HG02610 (cell line): ENCODE measurements around the gene POU4F1.
"Not testable (repeated sequence)": the region's sequence is repeated elsewhere in the genome, so short reads cannot be mapped to it uniquely, and the experiment has no call there.

Source experiments
- ATAC-seq: cut with Tn5 transposase; IDR thresholded peaks from one replicate; pipeline ENCODE4 v1.9.1; 2021; ENCODE audit warnings: mild to moderate bottlenecking, moderate library complexity; ENCODE audit not compliant: unreplicated experiment

POU4F1 gene, protein sequence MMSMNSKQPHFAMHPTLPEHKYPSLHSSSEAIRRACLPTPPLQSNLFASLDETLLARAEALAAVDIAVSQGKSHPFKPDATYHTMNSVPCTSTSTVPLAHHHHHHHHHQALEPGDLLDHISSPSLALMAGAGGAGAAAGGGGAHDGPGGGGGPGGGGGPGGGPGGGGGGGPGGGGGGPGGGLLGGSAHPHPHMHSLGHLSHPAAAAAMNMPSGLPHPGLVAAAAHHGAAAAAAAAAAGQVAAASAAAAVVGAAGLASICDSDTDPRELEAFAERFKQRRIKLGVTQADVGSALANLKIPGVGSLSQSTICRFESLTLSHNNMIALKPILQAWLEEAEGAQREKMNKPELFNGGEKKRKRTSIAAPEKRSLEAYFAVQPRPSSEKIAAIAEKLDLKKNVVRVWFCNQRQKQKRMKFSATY

DNA sequence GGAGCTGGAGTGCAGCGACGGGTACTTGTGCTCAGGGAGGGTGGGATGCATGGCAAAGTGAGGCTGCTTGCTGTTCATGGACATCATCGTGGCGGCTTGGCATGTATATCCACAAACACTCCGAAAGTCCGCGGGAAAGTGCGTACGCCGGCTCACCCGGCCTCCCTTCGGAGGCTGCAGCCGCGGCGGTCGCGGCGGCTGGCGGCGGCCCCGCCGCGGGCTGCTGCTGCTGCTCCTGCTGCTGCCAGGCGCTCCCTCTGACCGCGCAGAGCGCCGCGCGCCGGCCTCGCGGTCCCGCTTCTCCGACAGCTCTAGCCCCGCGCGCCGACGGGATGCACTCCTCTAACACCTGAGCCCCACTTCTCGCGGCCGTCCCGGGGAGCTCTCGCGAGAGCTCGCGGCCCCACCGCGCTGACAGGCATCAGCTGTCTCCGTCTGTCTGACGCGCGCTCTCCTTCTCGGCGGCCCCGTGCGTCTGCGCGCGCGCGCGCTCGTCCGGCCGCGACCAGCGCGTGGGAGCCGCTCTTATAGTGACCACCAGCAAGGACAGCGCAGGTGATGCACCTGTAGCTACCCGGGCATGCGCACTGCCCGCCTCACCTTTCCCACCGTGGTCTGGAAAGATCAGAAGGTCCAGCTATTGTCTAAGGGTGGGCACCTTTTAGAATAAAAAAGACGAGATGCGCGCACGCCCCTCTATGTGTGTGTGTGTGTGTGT is at the start of gene POU4F1:
TSS of gene POU4F1 (minus strand) at position 313 of the 718 bp plus-strand sequence. CDS start at position 87, 226 bp downstream.
- ATAC-seq, result peak; percentile 89

DNA sequence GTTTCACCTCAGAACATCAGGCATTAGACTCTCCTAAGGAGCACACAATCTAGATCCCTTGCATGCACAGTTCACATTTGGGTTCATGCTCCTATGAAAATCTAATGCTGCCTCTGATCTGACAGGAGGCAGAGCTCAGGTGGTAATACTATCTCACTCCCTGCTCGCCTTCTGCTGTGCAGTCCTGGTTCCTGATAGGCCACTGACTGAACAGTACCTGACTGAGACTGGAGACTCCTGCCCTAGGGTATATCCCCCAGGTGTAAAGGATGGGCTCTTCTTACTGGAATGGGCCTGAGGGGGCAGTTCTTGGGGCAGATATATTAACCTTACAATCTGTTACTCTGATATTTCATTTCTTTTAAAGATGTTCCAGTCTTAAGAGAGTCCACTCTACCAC is 49.3 kb upstream of the POU4F1 start:
- ATAC-seq, result no peak

DNA sequence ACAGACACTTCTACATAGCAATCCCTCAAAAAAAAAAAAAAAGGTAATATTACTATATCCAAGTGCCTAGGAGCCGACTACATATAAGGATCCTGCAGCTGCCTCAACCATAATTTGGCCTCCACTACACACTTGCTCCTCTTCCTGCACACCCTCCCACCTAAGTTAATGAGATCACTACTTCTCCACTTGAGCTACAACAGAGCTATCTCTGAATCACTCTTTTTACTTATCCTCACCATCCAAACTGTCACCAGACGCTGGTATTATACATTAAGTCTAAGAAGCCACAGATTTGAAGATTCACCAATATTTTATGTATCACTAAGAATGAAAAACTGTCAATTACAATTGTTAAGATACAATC is 47.3 kb upstream of the POU4F1 start:
- no peak for ATAC-seq

DNA sequence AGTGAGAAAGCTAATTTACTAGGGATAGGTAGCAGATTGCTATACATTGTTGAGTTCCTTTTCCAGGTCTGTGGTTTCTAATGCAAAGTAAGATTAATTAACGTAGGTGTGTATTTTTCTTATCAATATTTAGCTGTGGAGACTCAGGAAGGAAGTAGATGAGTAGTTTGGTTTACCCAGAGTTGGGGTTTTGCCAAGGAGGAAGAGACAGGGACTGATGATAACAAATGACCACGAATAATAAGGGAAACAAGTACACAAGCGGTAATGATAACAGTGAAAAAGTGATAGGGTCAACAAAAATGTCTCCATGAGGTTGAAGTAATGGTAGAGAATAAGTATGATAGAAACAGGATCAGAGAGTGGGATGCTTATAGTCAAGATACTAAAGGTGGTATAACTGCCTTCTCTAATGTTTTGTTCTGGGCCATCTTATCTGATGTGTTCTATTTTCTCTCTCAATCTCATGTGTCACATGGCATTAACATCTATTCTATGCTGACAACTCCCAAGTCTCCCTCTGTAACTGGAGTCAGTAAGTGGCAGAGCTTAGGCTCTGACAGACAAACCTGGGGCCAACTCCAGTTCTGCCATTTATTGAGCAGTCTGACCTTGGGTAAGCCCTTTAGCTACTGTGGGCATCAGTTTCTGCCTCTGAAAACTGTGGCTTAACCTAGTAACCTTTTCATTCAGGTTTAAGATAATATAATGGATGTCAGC is 46.8 kb upstream of the POU4F1 start:
- ATAC-seq, result no peak

DNA sequence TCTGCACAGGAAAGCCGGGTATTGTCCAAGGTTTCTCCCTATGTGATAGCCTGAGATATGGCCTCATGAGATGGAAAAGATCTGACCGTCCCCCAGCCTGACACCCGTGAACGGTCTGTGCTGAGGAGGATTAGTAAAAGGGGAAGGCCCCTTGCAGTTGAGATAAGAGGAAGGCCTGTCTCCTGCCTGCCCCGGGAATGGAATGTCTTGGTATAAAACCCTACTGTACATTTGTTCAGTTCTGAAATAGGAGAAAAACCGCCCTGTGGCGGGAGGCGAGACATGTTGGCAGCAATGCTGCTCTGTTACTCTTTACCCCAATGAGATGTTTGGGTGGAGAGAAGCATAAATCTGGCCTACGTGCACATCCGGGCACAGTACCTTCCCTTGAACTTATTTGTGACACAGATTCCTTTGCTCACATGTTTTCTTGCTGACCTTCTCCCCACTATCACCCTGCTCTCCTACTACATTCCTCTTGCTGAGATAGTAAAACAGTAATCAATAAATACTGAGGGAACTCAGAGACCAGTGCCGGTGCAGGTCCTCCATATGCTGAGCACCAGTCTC is 43.8 kb upstream of the POU4F1 start:
- ATAC-seq, result not testable (repeated sequence)

DNA sequence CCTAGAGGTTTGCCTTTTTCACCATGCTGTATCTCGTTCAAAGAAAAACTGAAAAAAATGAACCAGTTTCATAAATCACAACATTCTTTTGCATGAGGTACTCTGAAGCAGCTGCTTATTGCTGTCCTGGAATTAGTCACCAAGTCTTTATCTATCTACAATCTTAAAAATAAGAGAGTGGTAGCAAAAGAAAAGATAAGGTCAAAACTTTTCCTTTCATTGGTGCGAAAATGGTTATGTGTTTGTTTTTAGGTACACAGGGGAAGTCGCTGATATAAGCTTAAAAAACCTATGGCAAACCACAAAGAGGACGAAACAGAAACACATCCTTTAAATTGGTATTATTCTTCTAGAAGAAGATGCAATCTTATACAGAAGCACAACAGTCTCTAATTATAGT is 34.9 kb upstream of the POU4F1 start:
- peak; percentile 80 for ATAC-seq

DNA sequence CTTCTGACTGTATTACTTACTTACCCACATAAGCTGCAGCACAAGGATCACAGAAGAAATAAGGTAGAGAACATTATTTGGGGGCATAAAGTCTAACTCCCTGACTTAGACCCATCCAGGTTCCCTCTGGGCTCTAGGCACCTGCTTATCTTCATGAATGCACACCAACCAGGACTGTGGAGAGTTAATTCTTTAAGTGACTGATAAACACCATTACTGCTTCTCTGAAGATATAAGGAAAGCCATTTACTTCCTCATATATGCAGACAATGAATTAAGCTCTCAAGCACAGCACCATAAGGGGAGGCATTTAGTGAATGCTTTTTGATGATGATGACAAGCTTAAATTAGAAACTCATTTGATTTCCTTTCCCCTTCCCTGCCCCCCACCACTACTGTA is 33.1 kb upstream of the POU4F1 start:
- ATAC-seq, result no peak

DNA sequence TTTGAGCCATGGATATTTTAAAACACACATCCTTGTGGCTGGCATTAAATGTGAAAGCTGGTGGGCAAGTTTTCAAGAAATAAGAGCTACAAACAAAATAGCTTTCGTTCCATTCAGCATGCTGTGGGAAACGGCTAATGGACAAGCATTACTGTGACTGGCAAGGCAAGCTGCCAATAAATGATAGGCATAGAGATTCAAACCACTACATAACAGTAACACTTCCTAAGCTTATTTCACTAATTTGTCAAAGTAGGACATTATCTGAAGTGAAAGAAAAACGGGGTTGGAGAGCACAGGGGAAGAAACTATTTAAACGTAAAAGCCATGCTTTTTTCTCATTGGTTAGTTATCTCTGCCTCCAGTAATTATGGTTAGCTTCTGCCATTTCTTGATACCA is 29.6 kb upstream of the POU4F1 start:
- ATAC-seq, result no peak

DNA sequence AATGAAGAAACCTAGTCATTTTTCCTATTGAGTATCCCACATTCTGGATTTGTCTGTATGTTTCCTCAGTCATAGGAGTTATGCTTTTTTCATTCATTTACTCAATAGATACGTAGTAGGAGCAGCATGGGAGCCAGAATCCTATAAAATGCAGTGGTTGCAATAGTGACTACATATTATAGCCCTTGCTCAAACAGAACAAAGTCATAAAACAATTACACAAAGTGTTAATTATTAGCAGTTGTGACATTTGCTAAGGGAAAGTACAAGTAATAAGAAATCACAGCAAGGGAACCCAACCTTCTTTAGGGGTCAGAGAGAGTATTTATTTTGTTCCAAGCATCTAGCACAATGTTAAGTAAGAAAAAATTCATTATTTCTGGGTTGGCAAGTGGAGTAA is 27.7 kb upstream of the POU4F1 start:
- ATAC-seq, result no peak

DNA sequence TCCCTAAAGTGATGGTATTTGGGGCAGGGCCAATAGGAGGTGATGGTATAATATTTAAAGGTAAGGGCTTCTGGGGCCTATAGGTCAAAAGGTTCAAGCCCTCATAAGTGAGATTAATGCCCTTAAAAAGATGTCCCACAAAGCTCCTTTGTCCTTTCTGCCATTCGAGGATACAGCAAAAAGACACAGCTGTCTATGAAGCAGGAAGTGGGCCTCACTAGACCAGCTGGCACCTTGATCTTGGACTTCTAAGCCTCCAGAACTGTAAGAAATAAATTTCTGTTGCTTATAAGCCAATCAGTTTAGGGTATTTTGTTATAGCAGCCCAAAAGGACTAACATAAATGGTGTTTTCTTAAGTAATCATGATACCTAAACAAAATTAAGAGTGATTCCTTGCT is 27.2 kb upstream of the POU4F1 start:
- ATAC-seq, result no peak

DNA sequence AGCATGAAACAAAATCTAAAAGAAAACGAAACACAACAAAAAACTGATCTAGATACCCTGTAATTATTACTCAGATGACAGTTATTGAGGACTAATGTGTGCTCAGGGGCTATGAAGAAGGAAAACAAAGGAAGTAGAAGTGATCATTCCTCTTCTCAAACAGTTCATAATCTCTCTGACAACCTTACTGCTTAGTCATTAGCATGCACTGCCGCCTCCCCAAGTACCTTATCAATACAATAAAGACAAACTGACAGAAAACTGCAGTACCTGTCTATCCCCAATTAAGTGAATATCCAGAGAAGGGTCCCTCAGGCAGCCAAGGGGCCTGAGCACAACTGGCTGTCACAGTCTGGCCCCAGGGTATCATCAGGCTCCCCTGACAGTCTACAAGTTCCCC is 22.0 kb upstream of the POU4F1 start:
- no peak for ATAC-seq

DNA sequence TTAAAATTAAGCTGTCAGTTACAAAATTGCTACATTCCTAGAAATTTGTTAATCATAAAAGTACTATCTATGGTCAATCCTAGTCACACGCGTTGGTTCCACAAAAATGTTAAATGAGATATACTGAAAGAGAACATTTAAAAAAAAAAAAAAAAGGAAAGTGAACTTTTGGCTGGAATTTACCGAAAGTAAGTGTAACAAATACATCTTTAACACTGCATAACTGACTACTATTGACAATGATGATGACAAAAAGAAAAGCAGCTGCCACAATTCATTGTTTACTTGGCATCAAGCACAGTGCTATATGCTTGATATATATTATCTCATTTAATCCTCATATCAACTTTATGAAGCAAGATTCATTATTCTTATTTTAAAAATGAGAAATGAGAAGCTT is 19.8 kb upstream of the POU4F1 start:
- no peak for ATAC-seq

DNA sequence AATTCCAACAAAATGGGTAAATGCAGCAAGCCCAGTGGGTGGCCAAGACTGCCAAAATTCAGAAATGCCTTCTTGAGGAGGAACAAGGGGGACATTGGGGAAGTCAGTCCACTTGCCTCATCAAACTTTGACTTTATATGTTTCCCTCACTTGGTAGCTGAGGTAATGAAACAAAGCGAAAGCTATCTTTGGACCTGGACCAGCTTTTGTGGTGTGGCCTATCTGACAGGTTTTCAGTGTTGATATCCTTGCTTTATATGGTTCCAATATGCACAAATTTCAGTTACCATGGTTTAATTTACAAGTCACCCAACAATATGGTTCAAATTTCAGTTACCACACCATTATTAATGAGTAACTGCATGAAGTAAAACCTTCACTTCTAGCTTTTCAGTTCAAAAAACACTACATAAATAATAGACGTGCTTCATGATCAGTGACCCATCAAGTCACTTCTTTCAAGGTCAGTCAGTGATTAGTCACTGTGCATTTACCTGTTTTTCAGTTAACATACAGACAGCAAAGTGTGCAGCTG is 17.7 kb upstream of the POU4F1 start:
- ATAC-seq, result no peak

DNA sequence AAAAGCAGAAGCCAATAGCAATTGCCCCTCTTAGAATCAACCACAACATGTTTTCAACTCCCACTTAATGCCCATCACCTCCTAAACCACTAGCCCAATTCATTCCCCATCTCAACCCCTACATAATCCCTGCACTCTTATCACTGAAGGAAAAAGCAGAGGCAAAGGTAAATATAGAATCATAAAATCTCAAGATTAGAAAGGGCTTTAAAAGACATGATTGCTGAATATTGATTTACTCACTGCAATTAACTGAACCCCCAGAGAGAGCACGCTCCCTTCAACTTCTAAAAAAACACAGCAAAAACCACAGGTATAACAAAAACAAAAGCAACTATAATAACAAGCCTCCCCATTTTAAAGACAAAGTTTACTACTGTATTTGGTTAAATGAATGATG is 15.1 kb upstream of the POU4F1 start:
- no peak for ATAC-seq

DNA sequence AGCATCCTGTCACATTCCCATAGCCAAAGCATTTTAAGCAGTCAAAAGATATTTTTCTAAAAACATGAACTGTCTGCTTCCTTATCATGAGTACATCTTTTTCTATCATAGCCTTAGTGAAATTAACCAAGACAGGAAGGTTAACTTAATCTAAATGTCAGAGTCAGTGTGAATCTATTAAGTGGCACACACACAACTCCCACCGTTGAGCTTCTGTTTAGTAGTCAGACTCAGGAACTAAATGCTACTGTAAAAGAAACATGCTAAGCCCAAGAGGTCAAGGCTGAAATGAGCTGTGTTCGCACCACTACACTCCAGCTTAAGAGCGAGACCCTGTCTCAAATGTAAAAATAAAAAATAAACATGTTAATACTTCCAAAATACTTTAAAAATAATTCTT is 7.7 kb upstream of the POU4F1 start:
- ATAC-seq, result no peak

DNA sequence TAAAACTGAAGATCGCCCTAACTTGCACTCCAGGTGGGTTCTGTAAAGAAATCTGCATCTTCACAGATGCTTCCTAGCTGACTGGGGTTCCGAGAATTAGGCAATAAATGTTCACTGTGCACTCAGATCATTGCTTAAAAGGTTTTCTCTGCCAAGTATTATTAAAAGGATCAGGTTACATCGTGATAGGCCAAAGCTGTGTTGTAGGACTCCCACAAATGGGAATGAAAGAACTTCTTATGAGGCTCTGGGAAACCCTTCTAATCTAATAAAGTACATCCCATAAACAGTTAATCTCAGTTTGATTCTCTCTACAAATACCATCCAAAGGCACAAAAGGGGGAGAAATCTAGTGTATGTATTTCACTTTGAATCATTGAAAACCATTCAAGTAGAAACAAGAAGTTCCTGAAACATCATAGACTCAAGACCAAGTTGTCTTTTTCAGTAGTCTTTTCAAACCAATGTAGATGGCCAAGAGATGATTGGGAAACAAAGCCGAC is 7.1 kb upstream of the POU4F1 start:
- ATAC-seq, result peak; percentile 44

DNA sequence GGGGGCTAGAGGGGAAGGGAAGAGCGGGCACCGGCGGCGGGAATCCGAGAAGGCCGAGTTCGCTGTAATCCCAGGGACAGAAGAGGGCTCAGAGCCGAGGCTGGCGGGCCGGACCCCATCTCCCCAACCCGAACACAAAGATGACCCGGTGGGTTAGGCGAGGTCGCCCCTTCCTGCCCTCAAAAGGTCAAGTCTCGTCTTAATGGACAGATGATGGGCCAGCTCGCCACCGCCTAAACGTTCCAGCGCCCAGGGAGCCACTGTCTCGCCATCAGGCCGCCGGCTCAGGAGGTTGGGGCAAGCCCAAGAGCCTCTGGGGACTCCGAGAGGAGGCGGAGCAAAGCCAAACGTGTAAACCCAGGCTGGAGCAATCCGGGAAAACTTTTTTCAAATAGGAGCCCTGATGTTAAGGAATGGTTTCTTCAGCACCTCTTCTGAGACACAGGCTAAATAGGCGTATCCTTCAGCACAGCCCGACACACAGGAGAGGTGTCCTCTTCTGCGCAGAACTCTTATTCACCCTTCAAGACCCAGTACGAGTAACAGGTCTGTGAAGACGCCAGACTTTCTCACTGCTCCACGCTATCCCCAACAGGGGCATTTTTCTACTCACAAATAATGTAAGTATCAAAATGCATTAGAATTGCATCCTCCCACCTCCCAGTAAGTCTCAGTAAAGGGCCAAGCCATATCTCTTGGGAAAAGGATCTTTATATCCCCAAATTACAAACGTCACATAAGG is 6.3 kb upstream of the POU4F1 start:
- no peak for ATAC-seq

DNA sequence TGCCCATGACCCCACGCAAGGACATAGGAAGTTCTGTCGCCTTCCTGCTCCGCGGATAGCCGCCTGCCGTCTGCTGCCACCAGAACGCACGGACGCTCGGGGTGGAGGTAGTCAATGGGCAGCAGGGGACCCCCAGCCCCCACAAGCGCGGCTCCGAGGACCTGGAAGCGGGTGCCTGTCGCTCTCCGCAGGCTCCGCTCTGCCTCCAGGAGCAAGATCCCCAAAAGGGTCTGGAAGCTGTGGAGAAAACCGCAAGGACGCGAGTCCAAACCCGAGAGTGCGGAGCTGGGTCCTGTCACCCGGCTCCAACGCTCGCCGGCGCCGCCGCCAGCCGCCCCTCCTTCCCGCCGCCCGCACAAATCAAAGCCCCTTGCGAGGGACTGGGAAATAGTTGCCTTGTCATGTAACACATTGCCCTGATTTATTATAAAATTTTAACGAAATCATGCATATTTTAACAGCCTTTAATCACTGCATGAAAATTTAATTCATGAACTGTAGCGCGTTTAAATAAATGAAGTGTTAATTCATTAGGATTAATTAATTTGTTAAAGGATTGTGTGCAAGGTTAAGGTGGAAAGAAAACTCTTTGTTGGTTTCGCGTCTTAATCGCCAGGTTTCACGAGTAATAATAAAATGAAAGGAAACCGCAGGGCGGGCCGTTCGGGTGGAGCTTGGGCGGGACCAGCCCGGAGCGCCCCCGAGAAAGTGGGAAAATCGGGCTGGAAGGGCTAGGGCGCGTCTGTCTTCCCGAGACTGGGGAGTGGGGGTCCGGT is 5.5 kb upstream of the POU4F1 start:
- ATAC-seq, result no peak

DNA sequence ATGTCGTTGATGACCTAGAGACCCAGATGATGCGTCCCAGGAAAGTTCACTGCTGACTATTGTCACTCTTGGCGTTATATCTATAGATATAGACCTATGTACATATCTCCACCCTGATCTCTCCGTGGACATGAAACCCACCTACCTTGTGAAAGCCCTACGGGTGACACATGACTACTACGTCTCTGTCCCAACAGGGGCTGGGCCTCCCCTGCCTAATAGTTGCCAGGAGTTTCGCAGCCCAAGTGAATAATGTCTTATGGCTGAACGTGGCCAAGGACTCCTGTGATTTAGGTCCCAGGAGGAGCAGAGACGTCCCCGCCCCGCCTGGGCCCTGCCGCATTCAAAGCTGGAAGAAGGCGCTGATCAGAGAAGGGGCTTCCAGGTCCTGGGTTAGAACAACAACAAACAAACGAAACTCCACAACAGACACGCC is 4.9 kb upstream of the POU4F1 start:
- no peak for ATAC-seq
